COLO668 (cell line): ENCODE measurements around the gene MTIF3.

Experiments
- DNase-seq: peaks from one replicate; lab custom pipeline; 2025; ENCODE audit not compliant: unreplicated experiment; lab: John Stamatoyannopoulos, UW

The MTIF3 gene

GRCh38 chr13:27461940-27462584 is 11.7 kb upstream of the MTIF3 start:
- DNase-seq, result no peak

GRCh38 chr13:27455331-27455855 is 5.0 kb upstream of the MTIF3 start:
- peak; percentile 38 for DNase-seq

- peak; percentile 87 for DNase-seq
These were observed 632 bp upstream of the MTIF3 start for GRCh38 chr13:27450921-27451471.

GRCh38 chr13:27449081-27449603 is 1.2 kb downstream of the MTIF3 start:
- peak; percentile 48 for DNase-seq

DNA sequence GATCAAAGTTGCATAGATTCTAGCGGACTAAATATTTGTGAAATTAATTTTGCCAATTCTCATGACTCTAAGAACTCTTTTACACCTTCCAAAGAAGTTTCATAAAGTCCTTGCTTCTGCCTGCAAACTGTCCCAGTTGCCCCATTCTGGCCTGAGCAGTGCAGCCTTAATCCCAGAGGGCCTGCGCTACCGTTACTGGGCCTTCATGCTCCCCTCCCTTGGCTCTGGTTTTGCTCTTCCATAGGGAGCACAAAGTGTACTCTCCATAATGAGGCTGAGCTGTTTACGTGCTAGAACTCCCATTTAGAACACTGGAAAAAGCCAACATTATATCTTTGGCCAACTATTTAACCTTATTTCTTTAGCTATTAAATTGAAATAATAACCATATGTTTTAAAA is 2.1 kb downstream of the MTIF3 start:
- DNase-seq, result no peak

DNA sequence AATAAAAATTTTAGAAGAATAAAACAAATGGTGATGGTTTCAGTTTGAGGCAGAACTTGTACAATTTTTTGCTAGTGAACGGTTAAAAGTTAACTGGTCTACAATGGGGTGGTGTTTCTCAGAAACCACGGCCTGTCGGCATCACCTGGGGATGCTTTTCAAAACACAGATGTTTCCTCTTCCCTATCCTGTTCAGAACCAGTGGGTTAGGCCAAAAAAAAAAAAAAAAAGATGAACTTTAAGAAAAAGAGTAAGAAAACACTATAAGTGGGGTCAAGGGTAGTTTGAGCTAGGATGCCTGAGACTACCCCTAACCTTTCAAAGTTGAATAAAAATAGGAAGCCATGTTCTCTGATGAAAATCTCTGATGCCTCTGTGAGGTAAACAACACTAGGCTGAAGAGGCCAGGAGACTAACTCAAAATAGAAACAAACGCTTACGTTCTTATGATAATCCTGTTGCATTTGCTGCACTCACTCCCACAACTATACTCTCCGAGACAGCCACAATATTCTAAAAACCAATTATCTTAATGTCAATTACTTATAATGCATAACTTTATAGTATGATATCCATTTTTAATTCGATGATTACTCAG is 3.3 kb downstream of the MTIF3 start:
- no peak for DNase-seq

- DNase-seq, result no peak
These were observed 7.6 kb downstream of the MTIF3 start for GRCh38 chr13:27442797-27443196.

DNA sequence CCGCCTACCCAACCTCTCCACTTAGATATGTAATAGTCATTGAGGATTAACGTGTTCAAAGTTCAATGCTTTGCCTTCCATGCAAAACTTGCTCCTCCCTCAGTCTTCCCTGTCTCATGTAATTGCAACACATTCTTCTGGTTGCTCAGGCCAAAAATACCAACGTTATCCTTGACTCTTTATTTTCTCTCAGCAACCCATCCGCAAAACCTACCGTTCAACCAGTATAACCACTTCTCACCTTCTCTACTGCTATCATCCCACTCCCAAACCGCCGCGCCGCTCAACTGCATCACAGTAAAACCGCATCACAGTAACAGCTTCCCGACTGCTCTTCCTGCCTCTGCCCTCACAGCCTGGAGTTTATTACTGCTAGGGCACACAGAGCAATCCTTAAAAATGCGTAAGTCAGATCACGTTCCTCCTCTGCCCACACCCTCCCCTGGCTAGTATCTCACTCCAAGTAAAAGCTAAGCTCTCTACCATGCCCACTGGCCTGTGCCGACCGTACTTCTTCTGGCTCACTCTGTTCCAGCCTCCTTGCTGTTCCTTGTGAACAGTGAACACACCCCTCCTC is 8.2 kb downstream of the MTIF3 start:
- no peak for DNase-seq

DNA sequence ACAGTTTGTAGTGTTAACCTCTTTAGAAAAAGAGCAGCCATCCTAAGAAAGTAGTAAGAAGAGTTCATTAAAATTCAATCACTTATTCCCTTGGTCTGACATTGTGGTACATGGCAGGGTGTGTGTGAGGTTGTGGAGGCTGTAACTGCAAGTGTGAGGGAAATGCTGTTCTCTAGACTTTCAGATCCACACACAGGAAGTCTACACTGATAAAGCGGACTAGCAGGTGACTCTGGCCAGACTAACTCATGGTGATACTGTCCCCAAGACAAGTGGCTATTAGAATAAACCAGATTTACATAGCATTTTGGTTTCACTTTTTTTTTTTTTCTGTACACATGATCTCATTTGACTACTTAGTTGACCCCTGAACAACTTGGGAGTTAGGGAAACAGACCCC is 10.0 kb downstream of the MTIF3 start:
- no peak for DNase-seq

GRCh38 chr13:27437126-27437525 is 13.2 kb downstream of the MTIF3 start:
- no peak for DNase-seq

- no peak for DNase-seq
These were observed 17.7 kb downstream of the MTIF3 start for GRCh38 chr13:27432611-27433210.

DNA sequence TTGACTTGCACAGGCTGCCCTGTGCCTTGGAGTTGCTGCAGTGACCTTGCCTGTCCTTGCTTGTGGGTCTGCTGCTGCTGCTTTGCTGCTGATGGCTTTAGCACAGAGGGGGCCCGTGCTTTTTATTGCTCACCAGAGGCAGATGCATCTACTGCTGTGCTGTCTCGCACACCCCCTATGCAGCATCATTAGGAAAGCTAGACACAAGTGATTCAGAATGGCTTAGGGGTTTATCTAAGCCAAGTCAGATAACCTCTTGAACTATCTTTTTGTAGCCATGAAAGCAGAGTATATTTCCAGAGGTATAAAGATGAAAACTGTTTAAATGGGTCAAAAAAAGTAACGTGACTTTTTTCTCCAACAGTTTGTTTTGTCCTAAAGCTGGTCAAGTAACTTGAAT is 18.2 kb downstream of the MTIF3 start:
- no peak for DNase-seq

DNA sequence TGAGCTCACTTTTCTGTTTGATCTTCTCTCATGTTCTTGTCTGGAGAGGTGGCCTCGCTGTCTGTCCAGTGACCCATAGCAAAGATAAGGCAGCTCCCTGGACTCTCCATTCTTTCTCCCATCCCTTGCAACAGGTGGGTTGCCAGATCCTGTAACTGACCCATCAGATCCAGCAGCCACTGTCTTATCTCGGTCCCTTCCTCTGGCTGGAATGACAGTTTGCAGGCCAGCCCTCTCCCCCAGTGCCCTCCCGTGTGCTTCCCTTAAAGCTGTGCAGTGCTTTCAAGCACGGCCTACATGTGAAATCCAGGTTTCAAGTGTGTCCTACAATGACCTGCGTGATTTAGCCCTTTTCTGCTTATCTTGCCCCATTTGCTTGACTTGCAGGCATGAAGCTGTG is 22.2 kb downstream of the MTIF3 start:
- no peak for DNase-seq

DNA sequence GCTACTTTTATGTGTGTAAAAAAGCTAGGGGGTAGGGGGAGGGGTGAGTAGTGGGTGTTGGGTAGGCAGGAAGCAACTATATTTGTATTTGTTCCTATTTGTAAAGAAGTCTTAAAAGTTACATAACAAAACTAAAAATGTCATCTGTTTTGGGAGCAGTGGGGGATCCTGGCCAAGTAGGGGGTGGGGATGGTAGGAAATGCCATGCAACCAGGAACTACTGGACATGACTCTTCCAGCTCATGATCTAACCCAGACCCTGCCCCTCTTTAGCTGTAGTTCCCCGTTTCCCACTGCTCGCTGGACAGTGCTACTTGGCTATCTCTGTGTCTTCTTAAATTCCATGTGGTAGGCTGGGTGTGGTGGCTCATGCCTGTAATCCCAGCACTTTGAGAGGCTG is 22.7 kb downstream of the MTIF3 start:
- DNase-seq, result no peak

DNA sequence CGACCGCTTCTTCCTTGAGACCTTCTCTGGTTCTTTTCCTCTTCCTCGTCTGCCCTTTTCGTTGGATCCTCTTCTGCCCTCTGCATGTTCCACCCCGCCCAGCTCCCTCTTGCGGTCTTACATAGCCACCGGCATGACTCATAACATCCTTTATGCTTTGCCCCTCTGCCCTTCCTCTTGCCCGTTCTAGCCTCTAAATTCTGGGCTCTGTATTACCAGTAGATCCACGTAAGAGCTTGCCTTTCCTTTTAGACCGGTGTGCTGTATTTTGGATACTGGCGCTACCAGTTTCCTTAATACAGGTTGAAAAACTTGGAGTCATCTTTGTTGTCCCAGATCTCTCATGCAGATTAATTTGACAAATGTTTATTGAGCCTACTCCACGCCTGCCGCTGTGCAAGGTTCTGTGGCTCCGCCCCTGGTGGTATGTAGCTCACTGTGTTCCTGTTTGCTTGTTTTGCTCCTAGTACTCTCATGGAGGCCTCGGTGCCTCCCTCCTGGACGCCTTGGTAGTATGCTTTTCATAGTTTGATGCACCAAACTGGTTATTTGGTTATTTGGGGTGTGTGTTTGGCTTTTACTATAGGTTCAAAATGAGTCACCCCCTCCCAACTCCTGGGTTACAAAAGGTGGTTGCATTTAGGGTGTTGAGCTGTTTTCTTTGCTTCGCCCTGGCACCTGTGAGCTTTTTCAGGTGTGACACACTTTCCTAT is 24.3 kb downstream of the MTIF3 start:
- peak; percentile 95 for DNase-seq

DNA sequence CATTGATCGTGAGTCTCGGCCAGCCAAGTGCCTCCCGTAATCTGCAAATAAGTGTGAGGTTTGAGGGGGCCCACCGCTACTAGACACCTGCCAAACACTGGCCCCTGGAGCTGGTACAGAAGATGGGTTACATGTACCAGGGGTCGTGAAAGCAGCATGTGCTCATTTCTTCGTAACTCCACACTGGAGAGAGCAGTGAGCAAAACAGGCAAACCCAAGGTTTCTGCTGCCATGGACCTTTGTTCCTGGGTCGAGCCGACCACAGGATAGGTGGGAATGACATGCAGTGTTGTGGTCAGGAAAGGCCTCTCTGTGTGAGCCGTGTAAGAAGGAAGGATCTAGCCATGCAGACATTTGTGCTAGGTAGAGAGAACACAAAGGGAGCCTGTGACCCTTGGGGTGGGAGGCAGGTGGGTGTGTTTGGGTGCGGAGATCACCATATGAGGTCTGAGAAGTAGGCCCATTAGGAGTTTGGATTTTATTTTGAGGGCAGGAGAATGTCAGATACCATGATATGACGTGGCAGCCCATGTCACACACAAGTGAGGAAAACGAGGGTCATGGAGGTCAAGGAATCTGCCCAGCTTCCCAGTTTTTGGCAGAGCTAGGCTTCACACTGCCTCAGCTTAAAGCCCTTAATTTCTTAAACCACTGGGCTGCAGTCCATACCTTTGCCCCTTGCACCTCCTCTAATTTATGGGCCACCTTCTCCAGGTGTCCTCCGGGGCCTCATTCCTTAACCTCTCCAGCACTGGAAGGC is 25.0 kb downstream of the MTIF3 start:
- no peak for DNase-seq

DNA sequence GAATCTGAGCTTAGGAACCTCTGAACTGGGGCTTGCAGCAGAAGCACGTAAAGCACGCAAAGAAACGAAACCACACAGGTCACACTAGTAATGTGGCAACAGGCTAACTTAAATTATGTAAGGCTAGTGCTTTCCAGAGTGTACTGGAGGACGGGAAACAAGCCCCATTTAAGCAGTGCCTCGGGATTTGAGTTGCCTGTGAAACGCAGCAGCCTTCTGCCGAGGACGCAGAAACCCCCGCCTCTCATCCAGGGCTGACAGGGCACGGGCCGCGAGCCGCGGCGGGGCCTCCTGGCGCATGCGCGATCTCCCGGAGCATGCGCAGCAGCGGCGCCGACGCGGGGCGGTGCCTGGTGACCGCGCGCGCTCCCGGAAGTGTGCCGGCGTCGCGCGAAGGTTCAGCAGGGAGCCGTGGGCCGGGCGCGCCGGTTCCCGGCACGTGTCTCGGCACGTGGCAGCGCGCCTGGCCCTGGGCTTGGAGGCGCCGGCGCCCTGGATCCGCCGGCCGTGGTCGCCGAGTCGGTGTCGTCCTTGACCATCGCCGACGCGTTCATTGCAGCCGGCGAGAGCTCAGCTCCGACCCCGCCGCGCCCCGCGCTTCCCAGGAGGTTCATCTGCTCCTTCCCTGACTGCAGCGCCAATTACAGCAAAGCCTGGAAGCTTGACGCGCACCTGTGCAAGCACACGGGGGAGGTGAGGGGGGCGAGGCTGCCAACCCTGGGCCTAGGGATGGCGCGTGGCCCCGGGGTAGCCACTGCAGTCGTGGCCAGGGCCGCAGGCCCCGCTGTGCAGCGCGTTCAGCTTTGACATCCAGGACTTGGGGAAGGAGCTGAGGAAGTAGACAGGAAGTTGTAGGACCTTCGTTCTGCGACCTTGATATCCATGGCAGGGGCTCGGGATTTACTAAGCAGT is 25.9 kb downstream of the MTIF3 start, which contains the start of gene GTF3A:
GTF3A (plus strand) TSS at position 374 of the 912 bp plus-strand sequence.
- DNase-seq, result peak; percentile 100

- DNase-seq, result no peak
These were observed 27.0 kb downstream of the MTIF3 start for GRCh38 chr13:27423333-27423732.
